Progenitor cell of endocrine pancreas (in vitro differentiated cells): Measurements from ENCODE around the gene MMP14. TPM values are rescaled to one million over a fixed set of nuclear protein-coding genes. Genes with fewer than 3 reads are reported as not detected.
"Not testable (repeated sequence)": the region's sequence is repeated elsewhere in the genome, so short reads cannot be mapped to it uniquely, and the experiment has no call there.

Source experiments
- DNase-seq: peaks from one replicate; pipeline ENCODE4 v3.0.0; 2021; ENCODE audit warnings: low spot score; ENCODE audit not compliant: unreplicated experiment
- H3K27ac Mint-ChIP-seq: 2 replicates; pipeline ENCODE4 v1.8.0; 2021; ENCODE audit warnings: mild to moderate bottlenecking, moderate library complexity, mixed read lengths
- H3K27me3 Mint-ChIP-seq: 2 replicates; pipeline ENCODE4 v1.8.0; 2021; ENCODE audit warnings: mixed read lengths
- H3K36me3 Mint-ChIP-seq: 2 replicates; pipeline ENCODE4 v1.8.0; 2022; ENCODE audit warnings: mixed read lengths; ENCODE audit not compliant: insufficient read depth
- H3K4me1 Mint-ChIP-seq: 2 replicates; pipeline ENCODE4 v1.8.0; 2021; ENCODE audit warnings: low read depth, mixed read lengths
- H3K4me3 Mint-ChIP-seq: 2 replicates; pipeline ENCODE4 v1.8.0; 2021; ENCODE audit warnings: low read depth, mild to moderate bottlenecking, moderate library complexity, mixed read lengths
- H3K9me3 Mint-ChIP-seq: 2 replicates; pipeline ENCODE4 v1.8.0; 2021; ENCODE audit warnings: low read depth, mixed read lengths
- total RNA-seq: library from RNA; stranded (reverse); gene quantifications from 2 replicates; pipeline ENCODE4 v1.2.1, GENCODE V29; 2021
- TF ChIP-seq, protein P1 (sequence below): fragments of 200-600 bp; sonication (generic); IDR thresholded peaks from one replicate; pipeline ENCODE4 v1.5.0; 2021; ENCODE audit warnings: antibody characterized with exemption, mild to moderate bottlenecking; ENCODE audit not compliant: unreplicated experiment

The MMP14 gene
- total RNA-seq, 1 donor from 2014 or later = 209 TPM

- no peaks in the 10 kb centered on the region for H3K27me3 Mint-ChIP-seq
- H3K36me3 Mint-ChIP-seq = no peaks in the 10 kb centered on the region
- DNase-seq = peak; percentile 20
- peak overlapping the region; percentile 62 for H3K4me3 Mint-ChIP-seq
- H3K4me1 Mint-ChIP-seq = peaks cover 39% of the 10 kb centered on the region
- no peaks in the 10 kb centered on the region for H3K9me3 Mint-ChIP-seq
- H3K27ac Mint-ChIP-seq = peak overlapping the region; percentile 92
- TF ChIP-seq, protein P1, sequence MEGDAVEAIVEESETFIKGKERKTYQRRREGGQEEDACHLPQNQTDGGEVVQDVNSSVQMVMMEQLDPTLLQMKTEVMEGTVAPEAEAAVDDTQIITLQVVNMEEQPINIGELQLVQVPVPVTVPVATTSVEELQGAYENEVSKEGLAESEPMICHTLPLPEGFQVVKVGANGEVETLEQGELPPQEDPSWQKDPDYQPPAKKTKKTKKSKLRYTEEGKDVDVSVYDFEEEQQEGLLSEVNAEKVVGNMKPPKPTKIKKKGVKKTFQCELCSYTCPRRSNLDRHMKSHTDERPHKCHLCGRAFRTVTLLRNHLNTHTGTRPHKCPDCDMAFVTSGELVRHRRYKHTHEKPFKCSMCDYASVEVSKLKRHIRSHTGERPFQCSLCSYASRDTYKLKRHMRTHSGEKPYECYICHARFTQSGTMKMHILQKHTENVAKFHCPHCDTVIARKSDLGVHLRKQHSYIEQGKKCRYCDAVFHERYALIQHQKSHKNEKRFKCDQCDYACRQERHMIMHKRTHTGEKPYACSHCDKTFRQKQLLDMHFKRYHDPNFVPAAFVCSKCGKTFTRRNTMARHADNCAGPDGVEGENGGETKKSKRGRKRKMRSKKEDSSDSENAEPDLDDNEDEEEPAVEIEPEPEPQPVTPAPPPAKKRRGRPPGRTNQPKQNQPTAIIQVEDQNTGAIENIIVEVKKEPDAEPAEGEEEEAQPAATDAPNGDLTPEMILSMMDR = no peak
Measured at GRCh38 chr14:22822016-22822570, 14.3 kb upstream of the MMP14 start.

DNA sequence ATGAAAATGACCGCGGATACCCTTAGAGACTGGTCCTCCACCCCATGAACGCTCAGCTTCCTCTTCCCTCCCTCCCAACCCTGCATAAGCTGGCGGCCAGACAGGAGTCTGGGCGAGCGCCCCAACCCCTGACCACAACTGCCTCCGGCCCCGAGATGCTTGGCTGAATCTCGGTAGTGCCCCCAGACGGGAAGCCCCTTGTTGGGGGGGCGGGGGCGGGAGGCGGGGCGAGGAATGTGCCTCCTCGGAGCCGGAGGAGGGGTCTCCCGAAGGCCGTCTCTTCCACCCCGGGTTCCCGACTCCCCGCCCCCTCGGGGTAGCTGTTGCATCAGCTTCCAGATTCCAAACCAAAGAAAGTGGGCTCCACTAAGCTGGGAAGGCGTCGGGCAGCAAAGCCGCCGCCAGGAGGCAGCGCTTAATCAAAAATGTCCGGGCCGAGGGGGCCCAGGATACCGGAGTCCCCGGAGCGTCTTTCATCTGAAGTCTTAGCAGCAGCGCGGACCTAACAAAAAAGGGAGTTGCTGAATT lies 13.8 kb upstream of the MMP14 start:
- no peaks in the 10 kb centered on the region for H3K27me3 Mint-ChIP-seq
- H3K4me1 Mint-ChIP-seq = peaks cover 38% of the 10 kb centered on the region
- H3K36me3 Mint-ChIP-seq = no peaks in the 10 kb centered on the region
- H3K27ac Mint-ChIP-seq = peak overlapping the region; percentile 92
- peak; percentile 77 for DNase-seq
- H3K4me3 Mint-ChIP-seq = peak overlapping the region; percentile 62
- H3K9me3 Mint-ChIP-seq = no peaks in the 10 kb centered on the region
- TF ChIP-seq, protein P1 = peak; percentile 87

DNA sequence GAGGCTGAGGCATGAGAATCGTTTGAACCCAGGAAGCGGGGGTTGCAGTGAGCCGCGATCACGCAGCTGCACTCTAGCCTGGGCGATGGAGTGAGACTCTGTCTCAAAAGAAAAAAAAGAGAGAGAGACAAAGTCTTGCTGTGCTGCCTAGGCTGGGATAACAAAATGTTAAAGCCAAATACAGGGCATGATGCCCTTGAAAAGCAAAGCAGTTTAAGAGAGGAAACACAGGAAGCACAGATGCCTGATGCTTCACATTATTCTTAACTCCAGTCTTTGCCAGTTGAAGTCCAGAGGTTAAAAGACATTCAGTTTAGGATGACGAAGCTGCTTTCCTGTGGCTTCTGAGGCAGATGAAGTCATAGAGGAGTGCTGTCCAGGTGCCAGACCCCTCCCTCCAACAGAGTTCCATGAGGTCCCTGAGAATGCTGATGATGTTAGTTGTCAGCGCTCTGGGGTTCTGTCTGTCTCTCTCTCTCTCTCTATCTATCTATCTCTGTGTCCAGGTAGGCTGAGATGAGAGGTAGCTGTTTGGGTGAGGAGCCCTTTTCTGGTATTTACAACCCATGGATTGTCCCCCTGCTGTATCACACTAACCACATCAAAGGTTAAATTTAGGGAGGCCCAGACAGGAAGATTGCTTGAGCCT lies 11.6 kb upstream of the MMP14 start:
- Mint-ChIP-seq H3K4me3 (no peak overlapping the region), H3K9me3 (no peaks in the 10 kb centered on the region), H3K27ac (peak overlapping the region; percentile 10), H3K27me3 (no peaks in the 10 kb centered on the region), H3K36me3 (no peaks in the 10 kb centered on the region), H3K4me1 (peaks cover 23% of the 10 kb centered on the region)
- no peak for DNase-seq
- TF ChIP-seq, protein P1 = no peak

GRCh38 chr14:22829076-22829660 lies 7.2 kb upstream of the MMP14 start:
- not testable (repeated sequence) for H3K36me3 Mint-ChIP-seq, DNase-seq
- H3K27ac Mint-ChIP-seq = peak overlapping the region; percentile 95

DNA sequence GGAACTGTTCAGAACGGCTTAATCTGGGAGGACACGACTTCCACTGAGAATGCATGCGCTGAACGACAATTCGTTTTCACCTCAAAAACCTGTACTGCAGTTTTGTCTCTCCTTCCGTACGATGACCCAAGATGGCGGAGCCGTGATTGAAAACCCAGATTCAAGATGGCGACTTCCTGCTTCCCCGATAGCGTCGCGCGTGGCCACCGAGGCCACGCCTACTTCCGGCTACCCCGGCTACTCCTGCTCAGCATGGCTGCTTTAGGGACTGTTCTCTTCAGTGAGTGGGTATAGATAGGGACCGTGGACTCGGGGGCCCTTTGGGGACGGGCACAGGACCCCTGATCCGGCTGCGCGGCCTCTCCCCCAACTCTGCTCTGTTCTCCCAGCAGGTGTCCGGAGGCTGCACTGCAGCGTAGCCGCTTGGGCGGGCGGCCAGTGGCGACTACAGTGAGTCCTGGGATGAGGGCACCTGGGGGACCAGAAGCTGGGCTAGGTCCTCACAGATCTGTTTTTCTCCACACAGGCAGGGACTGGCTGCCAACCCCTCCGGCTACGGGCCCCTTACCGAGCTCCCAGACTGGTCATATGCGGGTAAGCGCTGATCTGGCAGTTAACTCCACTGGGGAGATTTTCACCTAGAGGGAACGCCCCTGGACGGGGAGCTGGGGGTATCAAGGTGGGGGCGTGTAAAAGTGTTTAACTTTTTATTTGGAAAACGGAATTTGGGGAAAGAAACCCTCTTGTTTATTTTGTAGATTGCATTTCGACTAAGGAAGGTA lies 6.5 kb upstream of the MMP14 start, which contains the start of gene MRPL52:
Gene MRPL52 (plus strand): TSS at position 227 of the 782 bp plus-strand sequence. CDS start 26 bp downstream, at position 253.
- peaks cover 3% of the 10 kb centered on the region for H3K36me3 Mint-ChIP-seq
- peak within 1 kb of the TSS; percentile 89 for H3K4me3 Mint-ChIP-seq
- TF ChIP-seq, protein P1 = no peak
- peak; percentile 53 for DNase-seq
- peak within 1 kb of the TSS; percentile 95 for H3K27ac Mint-ChIP-seq
- no peaks in the 10 kb centered on the region for H3K27me3 Mint-ChIP-seq
- peaks cover 10% of the 10 kb centered on the region for H3K4me1 Mint-ChIP-seq
- H3K9me3 Mint-ChIP-seq = no peaks in the 10 kb centered on the region

More at GRCh38 chr14:22829076-22829660, 7.2 kb upstream of the MMP14 start:
- H3K9me3 Mint-ChIP-seq, H3K27me3 Mint-ChIP-seq: not testable (repeated sequence)
- Mint-ChIP-seq H3K4me3 (peak overlapping the region; percentile 89), H3K4me1 (peaks cover 11% of the 10 kb centered on the region)
